Left lung (tissue), 10 donors: ENCODE results near the gene EFCAB14. TPM values are rescaled to one million over a fixed set of nuclear protein-coding genes. Genes with fewer than 3 reads are reported as not detected.
A peak's percentile ranks its signal among the peaks of the same experiment; 100 is the strongest.
"Not testable (repeated sequence)": the region's sequence is repeated elsewhere in the genome, so short reads cannot be mapped to it uniquely, and the experiment has no call there.

Source experiments
- ATAC-seq: fragments of 200-7000 bp; cut with Tn5 transposase; one replicate; pipeline ENCODE4 v1.9.1; 2020; ENCODE audit warnings: moderate library complexity
- DNase-seq, 4 donors: peaks; one replicate each; pipeline ENCODE4 v3.0.0-alpha.2; 2013 to 2020
- H3K27ac ChIP-seq, 2 donors: fragments of 200-600 bp; sonication (generic) in 1 of 2; one replicate each; pipeline versions ENCODE4 v1.5.0 to v1.8.0; 2020 to 2021
- H3K27me3 ChIP-seq, 2 donors: fragments of 200-600 bp; sonication (generic) in 1 of 2; one replicate each; pipeline versions ENCODE4 v1.5.0 to v1.8.0; 2020 to 2021
- H3K36me3 ChIP-seq, 2 donors: fragments of 200-600 bp; sonication (generic) in 1 of 2; one replicate each; pipeline versions ENCODE4 v1.5.0 to v1.8.0; 2020 to 2021
- H3K4me1 ChIP-seq, 2 donors: fragments of 200-600 bp; one replicate each; pipeline ENCODE4 v1.8.0; 2021
- H3K4me3 ChIP-seq, 2 donors: fragments of 200-600 bp; sonication (generic) in 1 of 2; one replicate each; pipeline versions ENCODE4 v1.5.0 to v1.8.0; 2020 to 2021; ENCODE audit warnings: mild to moderate bottlenecking in 1 of 2
- H3K9me3 ChIP-seq, 2 donors: fragments of 200-600 bp; sonication (generic) in 1 of 2; one replicate each; pipeline versions ENCODE4 v1.5.0 to v1.8.0; 2020 to 2021
- intact Hi-C, 2 donors: fragments of 100-400 bp; cut with DNase I; formaldehyde crosslinking; loops; one replicate each; pipeline versions ENCODE4 v1.11.2 to v1.14.2; 2022
- polyA plus RNA-seq, 6 donors: library from polyadenylated mRNA; unstranded; fragments of 120-200 nt; gene quantifications; one replicate each; pipeline ENCODE4 v1.2.1, GENCODE V29; 2013; ENCODE audit not compliant: insufficient read length in 6 of 6
- total RNA-seq, 2 donors: library from RNA; stranded (reverse); fragmentation: NEBNext Ultra II Directional; extraction: Animal tissue kit (Norgen Biotek cat#: 25700); gene quantifications; one replicate each; pipeline ENCODE4 v1.2.1, GENCODE V29; 2021
- TF ChIP-seq, protein P1 (sequence below), 2 donors: fragments of 200-600 bp; sonication (generic) in 1 of 2; IDR thresholded peaks; one replicate each; pipeline versions ENCODE4 v1.5.0 to v1.8.0; 2021; ENCODE audit warnings: antibody characterized with exemption in 2 of 2
- donor health status: DM: no; HTN: yes; CAD: no.
- donor health status: DM: no; HTN: no; CAD: no.

The EFCAB14 gene
- total and polyA plus RNA-seq, 8 donors, result 102 to 124 (median 114) TPM

- intact Hi-C loops, result no loop called here
- Histone ChIP-seq H3K36me3 (no peaks in the 10 kb centered on the region), H3K27ac (peak overlapping the region; percentile 53 to 72), H3K9me3 (no peaks in the 10 kb centered on the region), H3K4me3 (no peak overlapping the region), H3K27me3 (no peaks in the 10 kb centered on the region), H3K4me1 (no peaks in the 10 kb centered on the region)
- ATAC-seq, result peak; percentile 77
- peak in 3 of 4 donors; percentile 47 to 59 (median 59) for DNase-seq
- TF ChIP-seq, protein P1, sequence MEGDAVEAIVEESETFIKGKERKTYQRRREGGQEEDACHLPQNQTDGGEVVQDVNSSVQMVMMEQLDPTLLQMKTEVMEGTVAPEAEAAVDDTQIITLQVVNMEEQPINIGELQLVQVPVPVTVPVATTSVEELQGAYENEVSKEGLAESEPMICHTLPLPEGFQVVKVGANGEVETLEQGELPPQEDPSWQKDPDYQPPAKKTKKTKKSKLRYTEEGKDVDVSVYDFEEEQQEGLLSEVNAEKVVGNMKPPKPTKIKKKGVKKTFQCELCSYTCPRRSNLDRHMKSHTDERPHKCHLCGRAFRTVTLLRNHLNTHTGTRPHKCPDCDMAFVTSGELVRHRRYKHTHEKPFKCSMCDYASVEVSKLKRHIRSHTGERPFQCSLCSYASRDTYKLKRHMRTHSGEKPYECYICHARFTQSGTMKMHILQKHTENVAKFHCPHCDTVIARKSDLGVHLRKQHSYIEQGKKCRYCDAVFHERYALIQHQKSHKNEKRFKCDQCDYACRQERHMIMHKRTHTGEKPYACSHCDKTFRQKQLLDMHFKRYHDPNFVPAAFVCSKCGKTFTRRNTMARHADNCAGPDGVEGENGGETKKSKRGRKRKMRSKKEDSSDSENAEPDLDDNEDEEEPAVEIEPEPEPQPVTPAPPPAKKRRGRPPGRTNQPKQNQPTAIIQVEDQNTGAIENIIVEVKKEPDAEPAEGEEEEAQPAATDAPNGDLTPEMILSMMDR (IDR thresholded peaks at IDR 0.05), result no peak
Observed at GRCh38 chr1:46757247-46757955, 38.5 kb upstream of the EFCAB14 start.

DNA sequence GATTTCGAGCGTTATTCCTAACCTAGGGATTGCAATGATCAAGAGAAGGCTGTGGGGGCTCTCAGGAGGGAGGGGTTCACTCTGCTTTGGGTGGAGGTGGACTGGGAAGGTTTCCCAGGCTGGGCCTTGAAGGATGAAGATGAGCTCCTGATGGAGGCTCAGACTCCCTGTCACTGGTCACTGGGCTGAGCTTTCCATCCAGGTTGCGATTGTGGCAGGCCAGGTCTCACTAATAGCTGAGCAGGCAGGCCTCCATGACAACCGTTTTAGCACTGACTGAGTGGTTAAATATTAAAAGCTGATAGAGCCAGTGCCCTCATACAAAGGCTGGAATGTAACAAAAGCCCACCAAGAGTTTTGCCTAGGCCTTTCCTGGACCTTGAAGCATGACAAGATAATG is 36.2 kb upstream of the EFCAB14 start:
- Histone ChIP-seq H3K4me3 (no peak overlapping the region), H3K27ac (no peak overlapping the region), H3K9me3 (no peaks in the 10 kb centered on the region), H3K27me3 (no peaks in the 10 kb centered on the region), H3K36me3 (no peaks in the 10 kb centered on the region), H3K4me1 (no peaks in the 10 kb centered on the region)
- ATAC-seq, result no peak
- intact Hi-C loops, result no loop called here
- no peak for DNase-seq
- TF ChIP-seq, protein P1 (IDR thresholded peaks at IDR 0.05), result no peak

DNA sequence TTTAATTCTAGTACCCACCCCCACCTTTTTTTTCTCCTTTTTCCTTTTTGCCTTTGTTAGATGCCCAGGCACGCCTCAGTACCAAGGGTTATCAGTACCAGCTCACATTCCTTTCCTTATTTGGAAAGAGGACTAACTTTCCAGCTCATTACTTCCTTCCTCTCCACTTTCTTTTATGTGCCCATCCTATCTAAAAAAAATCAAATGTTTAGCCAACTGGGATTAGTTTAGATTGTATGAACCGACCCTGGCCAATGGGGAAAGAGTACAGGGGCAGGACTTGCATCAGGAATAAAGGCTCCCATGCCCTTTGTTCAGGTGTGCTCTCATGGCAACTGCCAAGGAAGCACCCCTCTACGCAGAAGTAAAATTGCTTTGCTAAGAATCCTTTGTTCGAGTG is 35.8 kb upstream of the EFCAB14 start:
- H3K27ac ChIP-seq, DNase-seq, H3K27me3 ChIP-seq, H3K36me3 ChIP-seq, H3K4me1 ChIP-seq, ATAC-seq, H3K4me3 ChIP-seq, intact Hi-C loops, H3K9me3 ChIP-seq: not testable (repeated sequence)

GRCh38 chr1:46753985-46754384 is 35.1 kb upstream of the EFCAB14 start:
- Histone ChIP-seq H3K36me3 (no peaks in the 10 kb centered on the region), H3K27me3 (no peaks in the 10 kb centered on the region), H3K9me3 (no peaks in the 10 kb centered on the region), H3K27ac (no peak overlapping the region), H3K4me1 (no peaks in the 10 kb centered on the region), H3K4me3 (no peak overlapping the region)
- DNase-seq (no peak), ATAC-seq (no peak)
- intact Hi-C loops, result no loop called here
- TF ChIP-seq, protein P1 (IDR thresholded peaks at IDR 0.05), result no peak

DNA sequence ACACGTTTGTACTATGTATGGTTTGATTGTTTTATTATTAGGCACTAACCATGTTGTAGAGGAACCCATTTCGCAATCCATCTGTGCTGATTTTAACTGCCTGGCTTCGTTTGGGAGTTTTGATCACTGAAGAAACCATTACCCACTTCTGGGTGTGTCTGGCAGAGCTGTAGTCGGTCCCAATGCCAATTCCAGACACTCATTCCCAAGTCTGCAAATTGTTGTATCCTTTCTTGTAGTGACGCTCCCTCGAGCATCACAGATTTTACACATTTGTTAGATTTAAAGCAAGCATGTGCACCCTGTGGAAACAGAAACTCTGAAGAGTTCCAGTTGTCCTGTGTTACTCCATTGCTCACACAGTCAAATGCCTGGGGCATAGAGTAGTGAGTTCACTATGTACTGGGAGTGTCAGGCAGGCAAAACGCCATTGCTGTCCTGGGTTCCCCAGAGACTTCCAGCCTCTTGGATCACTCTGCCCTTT is 31.0 kb upstream of the EFCAB14 start:
- Histone ChIP-seq H3K4me3 (no peak overlapping the region), H3K36me3 (no peaks in the 10 kb centered on the region), H3K27ac (no peak overlapping the region), H3K9me3 (no peaks in the 10 kb centered on the region), H3K4me1 (no peaks in the 10 kb centered on the region), H3K27me3 (peaks cover 0 to 4% of the 10 kb centered on the region in 2 donors)
- intact Hi-C loops, result no loop called here
- ATAC-seq, result peak; percentile 17
- no peak for DNase-seq
- TF ChIP-seq, protein P1 (IDR thresholded peaks at IDR 0.05), result no peak

- Histone ChIP-seq H3K4me1 (no peaks in the 10 kb centered on the region), H3K9me3 (no peaks in the 10 kb centered on the region), H3K27me3 (peaks cover 0 to 4% of the 10 kb centered on the region in 2 donors), H3K27ac (no peak overlapping the region), H3K4me3 (no peak overlapping the region), H3K36me3 (no peaks in the 10 kb centered on the region)
- DNase-seq (no peak), ATAC-seq (no peak)
- intact Hi-C loops, result no loop called here
- TF ChIP-seq, protein P1 (IDR thresholded peaks at IDR 0.05), result no peak
Observed at GRCh38 chr1:46749404-46749803, 30.5 kb upstream of the EFCAB14 start.
